Endothelial cell of umbilical vein (primary cell): ENCODE measurements around the gene SUGP2. TPM values are rescaled to one million over a fixed set of nuclear protein-coding genes. Genes with fewer than 3 reads are reported as not detected.

Experiments used
- BruUV-seq: library from RNA; stranded (reverse); fragments of 400-500 nt; replicated peaks from 2 replicates; lab custom pipeline; 2021; lab: Mats Ljungman, UMichigan
- CTCF ChIA-PET: fragments of 300-600, 350-600 bp; sonication (Branson Sonifier 250); formaldehyde crosslinking; loops from one replicate; lab custom pipeline; 2021; ENCODE audit warnings: antibody characterized with exemption, inconsistent platforms; lab: Charles Lee
- POLR2A ChIA-PET: fragments of 300-600, 350-600 bp; sonication (Branson Sonifier 250); formaldehyde crosslinking; loops from one replicate; lab custom pipeline; 2021; ENCODE audit warnings: antibody characterized with exemption, inconsistent platforms; lab: Charles Lee
- DNase-seq: peaks from one replicate; pipeline ENCODE4 v3.0.0-alpha.2; 2011; ENCODE audit warnings: low read depth, low spot score
- FAIRE-seq: peaks from 2 replicates; lab custom pipeline; 2011; peaks lifted over from hg19 to GRCh38; lab: Jason Lieb, UNC
- H2AFZ ChIP-seq: 2 replicates; pipeline ENCODE4 v1.6.0; 2012; ENCODE audit warnings: low read depth, low read length, control low read depth, inconsistent platforms
- H3K27ac ChIP-seq: 2 replicates; pipeline ENCODE4 v1.5.1; 2011; ENCODE audit warnings: low read depth, mild to moderate bottlenecking, control low read depth, low read length, moderate library complexity; ENCODE audit not compliant: insufficient read depth
- H3K27me3 ChIP-seq, 2 experiments: 2 replicates each; pipeline versions ENCODE4 v1.6.0 to v1.6.1; 2011; ENCODE audit warnings: low read length in 2 of 2, mixed read lengths in 1 of 2; ENCODE audit not compliant: control insufficient read depth in 2 of 2, insufficient read depth in 2 of 2
- H3K36me3 ChIP-seq, 2 experiments: 2 replicates in 1 of 2; 3 replicates in 1 of 2; pipeline ENCODE4 v1.5.1; 2011; ENCODE audit warnings: low read length in 2 of 2, mild to moderate bottlenecking in 1 of 2, moderate library complexity in 1 of 2; ENCODE audit not compliant: control insufficient read depth in 2 of 2, insufficient read depth in 2 of 2; ENCODE audit errors: extremely low read depth in 1 of 2
- H3K4me1 ChIP-seq: 3 replicates; pipeline ENCODE4 v1.5.1; 2011; ENCODE audit warnings: mild to moderate bottlenecking, low read length; ENCODE audit not compliant: control insufficient read depth, insufficient read depth; ENCODE audit errors: extremely low read depth
- H3K4me2 ChIP-seq: 2 replicates; pipeline ENCODE4 v1.6.1; 2011; ENCODE audit warnings: low read length, control low read depth, mixed read lengths; ENCODE audit not compliant: insufficient read depth
- H3K4me3 ChIP-seq, 3 experiments: fragments of 200-600 bp in 1 of 3; sonication (generic), shearing (Covaris generic) in 1 of 3; replicated peaks in 1 of 3; 2 replicates each; pipeline ENCODE4 v1.5.1; 2011 to 2016; ENCODE audit warnings: control low read depth in 3 of 3, low read length in 3 of 3, mild to moderate bottlenecking in 2 of 3, inconsistent platforms in 1 of 3, low read depth in 1 of 3, moderate library complexity in 1 of 3; ENCODE audit not compliant: insufficient read depth in 1 of 3
- H3K79me2 ChIP-seq: 2 replicates; pipeline ENCODE4 v1.6.0; 2012; ENCODE audit warnings: low read length, inconsistent platforms; ENCODE audit not compliant: control insufficient read depth, insufficient read depth
- H3K9ac ChIP-seq: replicated peaks from 2 replicates; pipeline ENCODE3; 2011; ENCODE audit warnings: low read length, control low read depth; ENCODE audit not compliant: insufficient read depth; ENCODE audit errors: extremely low read depth
- H3K9me1 ChIP-seq: replicated peaks from 3 replicates; pipeline ENCODE4 v1.6.0; 2011; ENCODE audit warnings: mild to moderate bottlenecking, low read length; ENCODE audit not compliant: control insufficient read depth, insufficient read depth; ENCODE audit errors: extremely low read depth
- H3K9me3 ChIP-seq: replicated peaks from 2 replicates; pipeline ENCODE4 v1.5.1; 2012; ENCODE audit warnings: low read length, inconsistent platforms; ENCODE audit not compliant: control insufficient read depth, insufficient read depth
- H4K20me1 ChIP-seq: replicated peaks from 2 replicates; pipeline ENCODE3; 2011; ENCODE audit warnings: mild to moderate bottlenecking, low read length; ENCODE audit not compliant: control insufficient read depth, insufficient read depth; ENCODE audit errors: extremely low read depth
- CTCF ChIP-seq, 2 donors: IDR thresholded peaks; 1 replicate in 1 of 2; 2 replicates in 1 of 2; pipeline ENCODE4 v1.5.1; 2011; ENCODE audit warnings: low read length in 2 of 2, mild to moderate bottlenecking in 2 of 2, moderate library complexity in 2 of 2, control low read depth in 1 of 2, inconsistent platforms in 1 of 2, low read depth in 1 of 2; ENCODE audit not compliant: insufficient read depth in 1 of 2; ENCODE audit errors: extremely low read depth in 1 of 2
- EZH2 ChIP-seq: IDR thresholded peaks from 2 replicates; pipeline ENCODE4 v1.6.1; 2012; ENCODE audit warnings: borderline replicate concordance, low read depth, mild to moderate bottlenecking, moderate library complexity, low read length, inconsistent platforms; ENCODE audit not compliant: severe bottlenecking
- FOS ChIP-seq: IDR thresholded peaks from 2 replicates; pipeline ENCODE4 v1.6.1; 2011; ENCODE audit warnings: mild to moderate bottlenecking, low read length, moderate library complexity, borderline replicate concordance; ENCODE audit not compliant: insufficient read depth
- GATA2 ChIP-seq: IDR thresholded peaks from 2 replicates; pipeline ENCODE4 v1.7.0; 2011; ENCODE audit warnings: low read depth, mild to moderate bottlenecking, moderate library complexity, mixed read lengths, low read length; ENCODE audit not compliant: insufficient read length, insufficient read depth
- JUN ChIP-seq: IDR thresholded peaks from 2 replicates; pipeline ENCODE4 v1.6.1; 2011; ENCODE audit warnings: borderline replicate concordance, low read depth; ENCODE audit not compliant: insufficient read length, insufficient read depth
- MYC ChIP-seq: IDR thresholded peaks from one replicate; pipeline ENCODE4 v1.6.1; 2011; ENCODE audit warnings: mild to moderate bottlenecking, low read depth, low read length
- POLR2A ChIP-seq: IDR thresholded peaks from 2 replicates; pipeline ENCODE4 v1.6.1; 2012; ENCODE audit warnings: low read depth, mild to moderate bottlenecking, control low read depth, low read length
- dilution Hi-C: fragments of 300-500 bp; cut with MboI; formaldehyde crosslinking; loops from one replicate; pipeline ENCODE4 v1.15.0; 2019; ENCODE audit warnings: low sequenced_read_pairs; ENCODE audit not compliant: extremely low pct_ligation_motif_present
- intact Hi-C: fragments of 100-400 bp; cut with micrococcal nuclease; formaldehyde crosslinking; loops from one replicate; pipeline ENCODE4 v1.10.0; 2022
- polyA plus RNA-seq, 4 experiments: library from polyadenylated mRNA; depleted of rRNA in 3 of 4; stranded (reverse) in 3 of 4; unstranded in 1 of 4; fragments of >200 nt; gene quantifications; 2 replicates each; pipeline versions ENCODE4 v1.2.1 to v1.2.3, GENCODE V29; 2011 to 2012; ENCODE audit warnings: missing spikeins in 1 of 4
- total RNA-seq: library from RNA; stranded (reverse); gene quantifications from 2 replicates; pipeline ENCODE4 v1.2.3, GENCODE V29; 2021

Gene SUGP2
- total and polyA plus RNA-seq, 2 donors (not counting 3 experiments of a cell fraction or from before 2014, with no cell fraction given): 44.6 to 79.7 TPM

GRCh38 chr19:19009951-19010350 is 23.4 kb downstream of the SUGP2 start:
- no peak overlapping the region for H3K4me2 ChIP-seq
- no peak overlapping the region for H3K4me3 ChIP-seq
- H3K36me3 ChIP-seq: peaks cover 26 to 33% of the 10 kb centered on the region in 2 experiments
- H3K27ac ChIP-seq: no peak overlapping the region
- H3K9me1 ChIP-seq: no peaks in the 10 kb centered on the region
- no peaks in the 10 kb centered on the region for H3K4me1 ChIP-seq
- H3K9ac ChIP-seq: no peak overlapping the region
- POLR2A ChIA-PET: no interaction called here
- TF ChIP-seq JUN (no peak), GATA2 (no peak), FOS (no peak), MYC (no peak), EZH2 (no peak), CTCF (IDR thresholded peaks at IDR 0.05; ENCODE audit: extremely low read depth in 1 of 2, insufficient read depth in 1 of 2, low read depth in 1 of 2, low read length in 2 of 2) (no peak), POLR2A (no peak)
- H2AFZ ChIP-seq: no peak overlapping the region
- BruUV-seq: no TSS peak
- H4K20me1 ChIP-seq: no peaks in the 10 kb centered on the region
- H3K79me2 ChIP-seq: no peaks in the 10 kb centered on the region
- FAIRE-seq (no peak), DNase-seq (no peak)
- intact Hi-C loops (no loop called here), dilution Hi-C loops (no loop called here)
- H3K9me3 ChIP-seq: no peaks in the 10 kb centered on the region
- CTCF ChIA-PET: interaction anchor here (1.0 kb wide), 1 partner anchor 80 kb away, joined by 3 read pairs; no protein-coding TSS in a partner anchor
- no peaks in the 10 kb centered on the region for H3K27me3 ChIP-seq
